Left renal cortex interstitium (tissue), 4 donors: ENCODE results near the gene NFIA. TPM values are rescaled to one million over a fixed set of nuclear protein-coding genes. Genes with fewer than 3 reads are reported as not detected.

Experiments used
- DNase-seq, 4 donors: peaks; one replicate each; pipeline ENCODE4 v3.0.0-alpha.2; 2013; ENCODE audit warnings: low read depth in 4 of 4, low spot score in 2 of 4, missing footprints in 1 of 4
- polyA plus RNA-seq, 4 donors: library from polyadenylated mRNA; unstranded; fragments of 120-200 nt; gene quantifications; one replicate each; pipeline ENCODE4 v1.2.1, GENCODE V29; 2013; ENCODE audit not compliant: insufficient read length in 4 of 4

Gene NFIA
- polyA plus RNA-seq, 4 donors: 15.6 to 19.6 (median 16.0) TPM

GRCh38 chr1:61171974-61172373, 89.6 kb downstream of the NFIA start:
- no peak for DNase-seq

- DNase-seq: no peak
These were observed 90.8 kb downstream of the NFIA start for GRCh38 chr1:61173118-61173517.

- no peak for DNase-seq
These were observed 91.9 kb downstream of the NFIA start for GRCh38 chr1:61174060-61174795.

- DNase-seq: no peak
These were observed 93.6 kb downstream of the NFIA start for GRCh38 chr1:61175976-61176375.

GRCh38 chr1:61181067-61182038, 99.0 kb downstream of the NFIA start:
- no peak for DNase-seq

GRCh38 chr1:61182049-61182448, 99.7 kb downstream of the NFIA start:
- no peak for DNase-seq

GRCh38 chr1:61182480-61182879, 100.1 kb downstream of the NFIA start:
- DNase-seq: no peak

- DNase-seq: peak in 3 of 4 donors; percentile 47 to 70 (median 52)
These were observed 101.2 kb downstream of the NFIA start for GRCh38 chr1:61183471-61184039.

- peak; percentile 69 to 89 (median 79) for DNase-seq
These were observed 101.8 kb downstream of the NFIA start for GRCh38 chr1:61184040-61184713.

GRCh38 chr1:61184714-61185106, 102.3 kb downstream of the NFIA start:
- DNase-seq: no peak

GRCh38 chr1:61186753-61187152, 104.4 kb downstream of the NFIA start:
- DNase-seq: no peak

- DNase-seq: no peak
These were observed 105.2 kb downstream of the NFIA start for GRCh38 chr1:61187352-61188086.

- no peak for DNase-seq
These were observed 107.8 kb downstream of the NFIA start for GRCh38 chr1:61190153-61190552.

GRCh38 chr1:61190618-61191432, 108.5 kb downstream of the NFIA start:
- no peak for DNase-seq

- DNase-seq: no peak
These were observed 109.0 kb downstream of the NFIA start for GRCh38 chr1:61191433-61191720.

GRCh38 chr1:61192663-61193330, 110.4 kb downstream of the NFIA start:
- no peak for DNase-seq

- DNase-seq: no peak
These were observed 111.4 kb downstream of the NFIA start for GRCh38 chr1:61193808-61194207.

- no peak for DNase-seq
These were observed 116.2 kb downstream of the NFIA start for GRCh38 chr1:61198554-61198953.

GRCh38 chr1:61201035-61201434, 118.7 kb downstream of the NFIA start:
- no peak for DNase-seq
